Trophoblast cell (in vitro differentiated cells and primary cell): ENCODE data around the gene HTR3E.

Experiments
- DNase-seq, 2 donors: peaks; one replicate each; pipeline ENCODE4 v3.0.0-alpha.2; 2016
- H2AFZ ChIP-seq: 2 replicates; pipeline ENCODE4 v1.6.1; 2013; ENCODE audit warnings: low read length, moderate library complexity, mild to moderate bottlenecking; ENCODE audit not compliant: insufficient read depth, poor library complexity
- H2AK5ac ChIP-seq: 2 replicates; pipeline ENCODE4 v1.6.1; 2013; ENCODE audit warnings: mild to moderate bottlenecking, low read length
- H2BK120ac ChIP-seq: 2 replicates; pipeline ENCODE4 v1.6.1; 2013; ENCODE audit warnings: low read length, mild to moderate bottlenecking, moderate library complexity; ENCODE audit not compliant: insufficient read depth, poor library complexity
- H2BK12ac ChIP-seq: 2 replicates; pipeline ENCODE4 v1.6.1; 2013; ENCODE audit warnings: mild to moderate bottlenecking, low read length, moderate library complexity
- H2BK5ac ChIP-seq: 2 replicates; pipeline ENCODE4 v1.6.1; 2013; ENCODE audit warnings: low read length, low read depth, moderate library complexity, mild to moderate bottlenecking; ENCODE audit not compliant: poor library complexity
- H3K14ac ChIP-seq: 2 replicates; pipeline ENCODE4 v1.6.1; 2013; ENCODE audit warnings: mild to moderate bottlenecking, low read length
- H3K18ac ChIP-seq: 2 replicates; pipeline ENCODE4 v1.6.1; 2013; ENCODE audit warnings: mild to moderate bottlenecking, low read length
- H3K23ac ChIP-seq: 2 replicates; pipeline ENCODE4 v1.6.1; 2013; ENCODE audit warnings: low read length
- H3K27ac ChIP-seq: 2 replicates; pipeline ENCODE4 v1.5.1; 2013; ENCODE audit warnings: low read depth, mild to moderate bottlenecking, inconsistent platforms, low read length, moderate library complexity
- H3K27me3 ChIP-seq: 2 replicates; pipeline ENCODE4 v1.6.1; 2013; ENCODE audit warnings: inconsistent platforms, mild to moderate bottlenecking, low read length, moderate library complexity; ENCODE audit not compliant: insufficient read depth
- H3K36me3 ChIP-seq, 2 experiments: 1 replicate in 1 of 2; 2 replicates in 1 of 2; pipeline ENCODE4 v1.6.1; 2013; ENCODE audit warnings: low read length in 2 of 2, mild to moderate bottlenecking in 2 of 2, moderate library complexity in 1 of 2; ENCODE audit not compliant: insufficient read depth in 2 of 2, control insufficient read depth in 1 of 2
- H3K4ac ChIP-seq: 2 replicates; pipeline ENCODE4 v1.6.1; 2013; ENCODE audit warnings: low read depth, mild to moderate bottlenecking, low read length, moderate library complexity
- H3K4me1 ChIP-seq, 2 experiments: 1 replicate in 1 of 2; 2 replicates in 1 of 2; pipeline ENCODE4 v1.6.1; 2013; ENCODE audit warnings: low read length in 2 of 2, mild to moderate bottlenecking in 2 of 2, moderate library complexity in 1 of 2; ENCODE audit not compliant: insufficient read depth in 2 of 2, control insufficient read depth in 1 of 2
- H3K4me2 ChIP-seq: 2 replicates; pipeline ENCODE4 v1.6.1; 2013; ENCODE audit warnings: inconsistent platforms, mild to moderate bottlenecking, low read length, moderate library complexity
- H3K4me3 ChIP-seq: 2 replicates; pipeline ENCODE4 v1.5.1; 2013; ENCODE audit warnings: mild to moderate bottlenecking, low read depth, low read length, inconsistent platforms
- H3K79me1 ChIP-seq: one replicate; pipeline ENCODE4 v1.6.1; 2013; ENCODE audit warnings: low read length
- H3K79me2 ChIP-seq: 2 replicates; pipeline ENCODE4 v1.6.1; 2013; ENCODE audit warnings: low read length, mild to moderate bottlenecking; ENCODE audit not compliant: control insufficient read depth, insufficient read depth, poor library complexity
- H3K9ac ChIP-seq: 2 replicates; pipeline ENCODE4 v1.6.1; 2013; ENCODE audit warnings: mild to moderate bottlenecking, low read length
- H3K9me3 ChIP-seq: 2 replicates; pipeline ENCODE4 v1.6.1; 2013; ENCODE audit warnings: low read depth, mild to moderate bottlenecking, control low read depth, inconsistent platforms, low read length; ENCODE audit not compliant: insufficient read depth
- H4K12ac ChIP-seq: 2 replicates; pipeline ENCODE4 v1.6.1; 2013; ENCODE audit warnings: low read depth, mild to moderate bottlenecking, low read length, moderate library complexity
- H4K8ac ChIP-seq: 2 replicates; pipeline ENCODE4 v1.6.1; 2013; ENCODE audit warnings: low read depth, mild to moderate bottlenecking, low read length, moderate library complexity
- H4K91ac ChIP-seq: one replicate; pipeline ENCODE4 v1.6.1; 2013; ENCODE audit warnings: low read depth, mild to moderate bottlenecking, low read length, moderate library complexity
- WGBS: extraction: QIAGEN DNeasy Blood & Tissue Kit; methylation state at CpG from one replicate; pipeline ENCODE4 v1.1.7; 2013; ENCODE audit warnings: missing lambda C conversion rate; ENCODE audit not compliant: insufficient read length, insufficient coverage; ENCODE audit errors: extremely low coverage; 5-methylcytosine and 5-hydroxymethylcytosine counted together

HTR3E gene

DNA sequence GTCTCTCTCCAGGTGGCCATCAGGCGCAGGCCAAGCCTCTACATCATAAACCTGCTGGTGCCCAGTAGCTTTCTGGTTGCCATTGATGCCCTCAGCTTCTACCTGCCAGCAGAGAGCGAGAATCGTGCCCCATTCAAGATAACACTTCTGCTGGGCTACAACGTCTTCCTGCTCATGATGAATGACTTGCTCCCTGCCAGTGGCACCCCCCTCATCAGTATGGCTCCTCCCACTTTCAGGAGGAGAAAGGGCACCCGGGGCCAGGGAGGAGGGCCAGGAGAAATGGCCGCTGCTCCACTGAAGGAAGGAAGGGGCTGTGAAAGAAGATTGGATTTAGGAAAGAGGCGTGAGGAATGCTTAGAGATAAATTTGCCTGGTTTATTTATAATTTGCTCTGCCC lies 37.4 kb upstream of the HTR3E start:
- no CpG with 5 or more reads among the region's 7 CpGs for WGBS
- H2AK5ac ChIP-seq: no peak overlapping the region
- H3K4me2 ChIP-seq: no peak overlapping the region
- H4K8ac ChIP-seq: no peak overlapping the region
- no peak overlapping the region for H3K4ac ChIP-seq
- H3K9ac ChIP-seq: no peak overlapping the region
- H3K23ac ChIP-seq: no peak overlapping the region
- no peaks in the 10 kb centered on the region for H3K79me2 ChIP-seq
- H2AFZ ChIP-seq: no peak overlapping the region
- no peak overlapping the region for H3K27ac ChIP-seq
- H3K36me3 ChIP-seq: no peaks in the 10 kb centered on the region
- H3K18ac ChIP-seq: no peak overlapping the region
- H2BK120ac ChIP-seq: no peak overlapping the region
- no peak overlapping the region for H2BK5ac ChIP-seq
- H3K79me1 ChIP-seq: no peaks in the 10 kb centered on the region
- no peaks in the 10 kb centered on the region for H3K27me3 ChIP-seq
- no peak overlapping the region for H3K14ac ChIP-seq
- no peak overlapping the region for H4K91ac ChIP-seq
- no peak overlapping the region for H3K4me3 ChIP-seq
- no peaks in the 10 kb centered on the region for H3K4me1 ChIP-seq
- H3K9me3 ChIP-seq: peaks cover 2% of the 10 kb centered on the region
- no peak overlapping the region for H4K12ac ChIP-seq
- H2BK12ac ChIP-seq: no peak overlapping the region
- DNase-seq: no peak

DNA sequence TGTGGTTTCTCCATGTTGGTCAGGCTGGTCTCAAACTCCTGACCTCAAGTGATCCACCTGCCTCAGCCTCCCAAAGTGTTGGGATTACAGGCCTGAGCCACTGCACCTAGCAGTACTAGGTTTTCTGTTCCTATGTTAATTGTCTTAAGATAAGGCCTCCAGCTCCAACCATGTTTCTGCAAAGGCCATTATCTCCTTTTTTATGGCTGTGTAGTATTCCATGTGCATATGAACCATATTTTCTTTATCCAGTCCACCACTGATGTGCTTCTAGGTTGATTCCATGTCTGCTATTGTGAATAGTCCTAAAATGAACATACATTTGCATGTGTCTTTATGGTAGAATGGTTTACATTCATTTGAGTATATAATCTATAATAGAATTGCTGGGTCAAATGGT lies 34.2 kb upstream of the HTR3E start:
- Histone ChIP-seq H2BK120ac (no peak overlapping the region), H3K79me2 (no peaks in the 10 kb centered on the region), H3K9me3 (no peaks in the 10 kb centered on the region), H2AFZ (no peak overlapping the region), H2AK5ac (no peak overlapping the region), H3K4ac (no peak overlapping the region), H3K4me1 (no peaks in the 10 kb centered on the region), H4K91ac (no peak overlapping the region), H2BK5ac (no peak overlapping the region), H3K14ac (no peak overlapping the region), H3K18ac (no peak overlapping the region), H3K23ac (no peak overlapping the region), H3K79me1 (no peaks in the 10 kb centered on the region), H3K9ac (no peak overlapping the region), H3K36me3 (no peaks in the 10 kb centered on the region), H3K27me3 (no peaks in the 10 kb centered on the region), H3K4me3 (no peak overlapping the region), H3K4me2 (no peak overlapping the region), H2BK12ac (no peak overlapping the region), H3K27ac (no peak overlapping the region), H4K12ac (no peak overlapping the region), H4K8ac (no peak overlapping the region)
- no peak for DNase-seq

DNA sequence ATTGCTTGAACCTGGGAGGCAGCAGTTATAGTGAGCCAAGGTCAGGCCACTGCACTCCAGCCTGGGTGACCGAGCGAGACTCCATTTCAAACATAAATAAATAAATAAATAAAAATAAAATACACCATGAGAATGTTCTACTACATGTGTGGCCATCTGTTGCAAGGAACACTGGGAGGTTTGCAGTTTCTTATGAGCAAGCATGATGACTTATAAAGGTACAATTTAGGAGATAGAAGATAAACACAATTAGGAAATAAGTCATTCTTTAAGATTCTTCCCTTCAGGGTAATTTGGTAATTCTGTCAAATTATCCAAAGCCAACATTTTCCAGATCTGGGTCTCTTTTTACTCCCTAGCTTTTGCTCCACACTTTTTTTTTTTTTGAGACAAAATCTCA lies 30.7 kb upstream of the HTR3E start:
- no peak overlapping the region for H2AFZ ChIP-seq
- H2BK12ac ChIP-seq: no peak overlapping the region
- no peak overlapping the region for H3K27ac ChIP-seq
- no peaks in the 10 kb centered on the region for H3K79me2 ChIP-seq
- H4K12ac ChIP-seq: no peak overlapping the region
- DNase-seq: peak; percentile 38 to 78
- no peak overlapping the region for H3K14ac ChIP-seq
- H4K91ac ChIP-seq: no peak overlapping the region
- no peaks in the 10 kb centered on the region for H3K36me3 ChIP-seq
- H4K8ac ChIP-seq: no peak overlapping the region
- no CpG with 5 or more reads among the region's 2 CpGs for WGBS
- H2BK120ac ChIP-seq: no peak overlapping the region
- no peak overlapping the region for H2AK5ac ChIP-seq
- no peak overlapping the region for H3K18ac ChIP-seq
- no peak overlapping the region for H3K4me2 ChIP-seq
- H3K4me3 ChIP-seq: no peak overlapping the region
- no peaks in the 10 kb centered on the region for H3K4me1 ChIP-seq
- no peak overlapping the region for H2BK5ac ChIP-seq
- H3K79me1 ChIP-seq: no peaks in the 10 kb centered on the region
- H3K4ac ChIP-seq: no peak overlapping the region
- no peaks in the 10 kb centered on the region for H3K9me3 ChIP-seq
- H3K9ac ChIP-seq: no peak overlapping the region
- no peaks in the 10 kb centered on the region for H3K27me3 ChIP-seq
- H3K23ac ChIP-seq: no peak overlapping the region

DNA sequence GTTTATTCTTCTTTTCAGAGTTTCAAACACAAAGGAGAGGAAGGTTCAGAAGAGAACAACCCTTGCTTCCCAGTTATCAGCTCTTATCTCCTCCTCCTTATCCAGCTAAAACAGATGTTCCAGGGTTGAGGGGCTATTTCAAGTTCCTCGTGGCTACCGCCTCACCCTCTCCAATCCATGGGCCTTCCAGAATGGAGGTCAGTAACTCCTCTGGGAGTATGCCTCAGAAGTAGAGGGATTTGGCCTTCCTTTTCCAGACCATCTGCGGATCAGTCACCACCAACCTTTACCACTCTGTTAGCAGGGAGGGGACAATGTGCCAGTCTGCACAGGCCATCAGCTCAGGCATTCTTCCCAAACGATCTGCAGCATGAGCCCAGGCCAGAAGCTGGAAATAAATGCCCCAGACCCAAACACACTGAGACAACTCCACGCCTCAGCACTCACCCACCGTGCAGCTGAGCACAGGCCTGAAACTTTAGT lies 29.2 kb upstream of the HTR3E start:
- Histone ChIP-seq H3K9ac (no peak overlapping the region), H3K4ac (no peak overlapping the region), H4K12ac (no peak overlapping the region), H3K23ac (no peak overlapping the region), H2BK5ac (no peak overlapping the region), H3K79me1 (no peaks in the 10 kb centered on the region), H3K4me1 (no peaks in the 10 kb centered on the region), H2BK120ac (no peak overlapping the region), H4K8ac (no peak overlapping the region), H2BK12ac (no peak overlapping the region), H3K4me3 (no peak overlapping the region), H3K36me3 (no peaks in the 10 kb centered on the region), H4K91ac (no peak overlapping the region), H3K79me2 (no peaks in the 10 kb centered on the region), H3K27me3 (no peaks in the 10 kb centered on the region), H3K4me2 (no peak overlapping the region), H3K18ac (no peak overlapping the region), H3K27ac (no peak overlapping the region), H3K14ac (no peak overlapping the region), H2AFZ (no peak overlapping the region), H3K9me3 (no peaks in the 10 kb centered on the region), H2AK5ac (no peak overlapping the region)
- no CpG with 5 or more reads among the region's 6 CpGs for WGBS
- DNase-seq: no peak
